Adipose tissue (tissue), 3 donors: Measurements from ENCODE around the gene PARP8. TPM values are rescaled to one million over a fixed set of nuclear protein-coding genes. Genes with fewer than 3 reads are reported as not detected.
"Not testable (repeated sequence)": the region's sequence is repeated elsewhere in the genome, so short reads cannot be mapped to it uniquely, and the experiment has no call there.

ENCODE experiments used
- H3K27ac ChIP-seq: one replicate; pipeline ENCODE4 v1.5.1; 2013; ENCODE audit warnings: low read depth, low read length
- WGBS, 3 donors: extraction: QIAGEN DNeasy Blood & Tissue Kit; methylation state at CpG; one replicate each; pipeline ENCODE4 v1.1.7; 2013; 5-methylcytosine and 5-hydroxymethylcytosine counted together
- polyA plus RNA-seq, 3 donors: library from polyadenylated mRNA; stranded (reverse); fragments of 200-250 nt; gene quantifications; one replicate each; pipeline ENCODE4 v1.2.3, GENCODE V29; 2013
- donor health status: healthy with polysubstance abuse.
- donor health status: Bipolar disorder and iron deficiency.
- donor health status: healthy.

Gene PARP8
- polyA plus RNA-seq, 3 donors: 5.8 to 9.9 (median 7.6) TPM

DNA sequence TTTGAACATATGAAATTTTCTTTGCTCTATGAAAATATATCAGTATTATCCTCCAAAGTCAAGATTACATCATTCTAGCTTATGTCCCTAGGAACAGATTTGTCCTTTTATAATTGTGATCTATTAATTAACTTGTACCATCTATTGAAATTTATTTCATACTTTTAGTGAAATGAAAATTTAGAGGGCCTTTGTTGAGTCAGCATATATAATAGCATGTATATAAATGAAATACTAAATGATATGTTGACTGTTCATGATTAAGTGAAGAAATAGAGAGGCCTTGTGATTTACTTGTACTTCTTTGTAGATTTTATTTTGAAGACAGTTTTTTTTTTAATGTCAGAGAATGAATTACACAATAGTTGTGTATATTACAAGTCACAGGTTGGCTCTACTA, 86.4 kb downstream of the PARP8 start:
- no peak overlapping the region for H3K27ac ChIP-seq

DNA sequence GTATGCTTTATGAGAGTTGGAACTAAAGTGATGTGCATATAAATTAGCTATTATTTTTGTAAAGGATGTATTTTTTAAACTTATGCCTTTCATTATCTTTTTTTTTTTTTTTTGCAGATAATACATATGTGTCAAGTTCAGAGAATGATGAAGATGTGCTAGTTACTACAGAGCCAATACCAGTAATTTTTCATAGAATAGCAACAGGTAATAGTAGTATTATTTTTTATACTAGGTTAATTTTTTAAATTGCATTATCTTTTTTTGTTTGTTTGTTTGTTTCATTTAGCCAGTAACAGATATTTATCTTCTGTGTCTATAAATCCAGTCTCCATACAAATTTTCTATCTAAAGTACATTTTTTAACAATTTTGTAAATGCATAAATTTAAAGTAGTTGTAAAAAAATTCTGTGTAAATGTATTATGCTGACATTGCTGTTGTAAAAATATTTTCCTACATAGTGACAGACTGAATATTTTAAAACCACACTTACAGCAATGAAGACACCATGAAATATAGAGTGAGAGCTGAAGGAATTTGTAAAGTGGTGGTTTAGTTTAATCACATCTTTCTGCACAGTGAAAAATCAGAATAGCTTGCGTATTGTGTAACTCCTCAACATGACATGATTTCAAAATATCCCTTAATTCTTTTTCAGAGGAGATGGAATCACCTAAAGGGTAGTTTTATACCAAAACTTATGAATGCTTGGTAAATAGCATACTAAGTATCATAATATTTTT, 93.3 kb downstream of the PARP8 start:
- no peak overlapping the region for H3K27ac ChIP-seq
- WGBS, 3 donors: 86 to 100% (median 91%) methylated on average over 1 of the region's 1 CpG

DNA sequence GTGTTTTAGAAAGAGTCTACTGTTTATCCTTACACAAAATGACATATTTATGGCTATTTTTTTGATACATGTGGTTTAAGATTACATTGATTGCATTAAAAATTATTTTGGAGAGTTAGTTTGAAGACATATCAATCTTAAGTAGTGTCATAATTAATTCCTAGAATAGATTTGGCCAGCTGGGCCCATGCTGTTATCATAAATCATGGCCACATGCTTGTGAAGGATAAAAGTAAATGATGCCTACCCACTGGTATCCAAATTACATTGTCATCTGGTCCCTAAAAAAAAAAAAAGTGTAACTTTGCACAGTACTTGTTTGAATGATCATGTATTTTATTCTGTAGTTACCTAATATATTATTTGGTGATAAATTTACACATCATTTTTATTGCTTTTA, 96.9 kb downstream of the PARP8 start:
- no peak overlapping the region for H3K27ac ChIP-seq

DNA sequence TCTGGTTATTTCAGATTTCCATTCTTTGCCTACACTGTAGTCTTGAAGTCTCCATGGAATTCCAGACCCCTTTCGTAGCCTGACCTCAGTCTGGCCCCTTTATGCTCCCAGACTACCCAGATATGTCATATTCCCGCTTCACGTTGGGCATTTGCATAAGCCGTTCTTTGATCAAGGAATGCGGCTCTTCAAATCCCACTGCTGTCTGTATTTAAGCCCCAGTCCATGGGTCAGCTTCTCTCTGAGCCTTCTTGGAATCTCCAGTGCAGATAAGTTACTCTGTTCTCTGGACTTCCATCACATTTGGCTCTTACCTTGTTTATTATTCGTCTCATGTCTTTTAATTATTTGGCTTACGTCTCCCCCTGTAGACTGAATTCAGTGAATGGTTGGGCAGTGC, 97.4 kb downstream of the PARP8 start:
- WGBS, 3 donors: 89 to 95% (median 94%) methylated on average over 7 of the region's 7 CpGs
- no peak overlapping the region for H3K27ac ChIP-seq

DNA sequence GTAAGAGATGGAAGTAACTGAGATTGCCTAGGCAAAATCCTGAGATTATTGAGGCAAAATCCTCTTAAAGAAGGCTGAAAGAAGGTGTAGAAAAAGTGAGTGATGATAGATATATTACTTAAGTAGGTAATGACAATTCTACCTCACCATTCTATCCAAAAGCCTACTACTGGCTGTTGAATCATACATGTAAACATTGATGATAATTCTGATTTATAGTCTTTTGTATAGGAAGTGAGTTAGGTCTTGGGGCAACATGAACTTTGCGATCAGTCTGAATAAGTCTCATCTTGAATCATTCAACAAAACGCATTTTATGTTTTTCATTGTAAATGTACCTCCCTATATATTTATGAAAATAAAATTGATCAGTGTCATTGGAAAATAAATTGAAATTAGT, 99.6 kb downstream of the PARP8 start:
- no peak overlapping the region for H3K27ac ChIP-seq
- 96 to 99% (median 97%) methylated on average over 2 of the region's 2 CpGs for WGBS, 3 donors

DNA sequence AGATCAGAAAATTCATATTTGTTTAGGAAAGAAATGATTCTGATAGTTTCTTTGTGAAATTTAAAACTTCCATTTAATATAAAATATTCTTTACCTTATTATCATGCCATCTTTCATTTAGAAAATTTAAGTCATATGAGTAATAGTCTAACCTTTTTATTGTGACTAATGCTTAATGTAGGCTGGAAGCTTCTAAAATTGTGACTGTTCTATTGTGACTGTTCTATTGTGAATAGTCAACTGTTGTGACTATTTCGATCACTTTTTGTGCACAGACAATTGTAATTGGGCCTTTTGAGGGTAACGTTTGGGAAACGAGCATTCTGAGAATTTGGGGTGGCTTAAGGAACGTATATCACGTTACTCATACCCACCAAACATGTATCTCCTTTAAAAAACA, 100.0 kb downstream of the PARP8 start:
- no peak overlapping the region for H3K27ac ChIP-seq
- WGBS, 3 donors: 90 to 97% (median 95%) methylated on average over 5 of the region's 5 CpGs

DNA sequence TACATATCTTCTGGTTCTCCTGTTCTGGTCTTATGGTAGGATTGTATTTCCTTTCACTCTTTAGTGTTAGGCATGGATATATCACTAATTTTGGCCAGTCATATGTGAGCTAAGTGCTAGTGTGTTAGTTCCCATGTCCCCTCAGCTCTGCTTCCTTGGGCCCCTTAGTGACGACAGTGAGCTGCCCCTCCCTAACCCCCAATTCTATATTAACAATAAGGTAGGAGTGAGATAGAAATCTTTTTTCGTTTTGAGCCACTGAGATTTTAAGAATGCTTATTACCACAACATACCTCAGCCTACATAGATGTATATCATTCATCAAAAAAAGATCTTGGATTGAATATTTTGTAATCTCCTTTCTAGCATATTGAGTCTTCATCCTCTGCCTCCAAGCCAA, 100.5 kb downstream of the PARP8 start:
- H3K27ac ChIP-seq: no peak overlapping the region
- 76 to 85% (median 77%) methylated on average over 2 of the region's 2 CpGs for WGBS, 3 donors

DNA sequence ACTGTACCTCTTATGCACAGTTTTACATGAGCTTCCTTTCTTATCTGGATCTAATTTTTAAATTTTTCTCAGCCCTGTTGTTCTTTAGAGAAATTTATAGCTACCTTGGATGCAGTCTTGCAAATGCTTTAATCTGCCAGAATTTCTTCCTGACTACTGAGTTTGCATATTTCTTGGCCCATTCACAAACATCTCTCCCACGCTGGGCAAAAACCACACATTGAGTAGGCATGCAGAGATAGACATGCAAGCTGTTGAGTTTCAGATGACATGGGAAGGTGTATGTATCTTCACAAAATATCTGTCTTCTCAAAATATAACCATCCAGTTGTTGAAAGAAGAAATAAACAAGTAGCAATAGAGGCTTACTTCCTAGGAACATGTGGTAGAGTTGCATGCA, 101.2 kb downstream of the PARP8 start:
- H3K27ac ChIP-seq: no peak overlapping the region
- 71 to 86% (median 72%) methylated on average over 1 of the region's 1 CpG for WGBS, 3 donors

DNA sequence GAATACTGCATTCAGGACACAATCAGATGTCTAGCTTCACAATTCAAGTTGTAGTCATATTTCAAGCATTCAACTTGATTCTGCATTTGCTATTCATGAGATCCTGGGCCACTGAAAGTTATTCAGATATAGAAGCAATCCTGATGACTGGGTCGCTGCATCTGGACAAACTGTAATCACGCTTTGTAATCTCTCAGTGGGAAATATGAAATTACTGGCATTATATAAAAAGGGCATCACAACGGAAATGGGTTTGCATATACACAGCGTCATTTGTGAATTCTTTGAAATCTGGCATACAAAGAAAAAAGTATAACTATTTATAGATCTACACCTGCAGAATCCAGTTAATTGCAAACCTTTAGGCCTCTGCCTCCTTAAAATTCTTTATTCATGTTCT, 102.2 kb downstream of the PARP8 start:
- WGBS, 3 donors: 89 to 90% (median 90%) methylated on average over 4 of the region's 4 CpGs
- H3K27ac ChIP-seq: no peak overlapping the region

DNA sequence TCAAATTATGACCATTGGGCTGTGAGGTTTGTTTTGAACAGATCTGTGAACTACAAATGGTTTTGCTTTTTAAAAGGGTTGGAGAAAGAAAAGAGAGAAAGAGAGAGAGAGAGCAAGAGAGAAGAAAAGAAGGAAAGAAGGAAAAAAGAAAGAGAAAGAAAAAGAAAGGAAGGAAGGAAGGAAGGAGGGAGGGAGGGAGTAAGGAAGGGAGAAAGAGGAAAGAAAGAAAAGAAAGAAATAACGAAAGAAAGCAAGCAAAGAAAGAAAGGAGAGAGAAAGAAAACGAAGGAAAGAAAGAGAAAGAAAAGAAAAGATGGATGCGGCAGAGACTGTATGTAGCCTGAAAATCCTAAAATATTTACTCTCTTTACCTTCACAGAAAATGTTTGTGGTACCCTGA, 104.0 kb downstream of the PARP8 start:
- 74 to 91% (median 90%) methylated on average over 3 of the region's 3 CpGs for WGBS, 3 donors
- no peak overlapping the region for H3K27ac ChIP-seq

DNA sequence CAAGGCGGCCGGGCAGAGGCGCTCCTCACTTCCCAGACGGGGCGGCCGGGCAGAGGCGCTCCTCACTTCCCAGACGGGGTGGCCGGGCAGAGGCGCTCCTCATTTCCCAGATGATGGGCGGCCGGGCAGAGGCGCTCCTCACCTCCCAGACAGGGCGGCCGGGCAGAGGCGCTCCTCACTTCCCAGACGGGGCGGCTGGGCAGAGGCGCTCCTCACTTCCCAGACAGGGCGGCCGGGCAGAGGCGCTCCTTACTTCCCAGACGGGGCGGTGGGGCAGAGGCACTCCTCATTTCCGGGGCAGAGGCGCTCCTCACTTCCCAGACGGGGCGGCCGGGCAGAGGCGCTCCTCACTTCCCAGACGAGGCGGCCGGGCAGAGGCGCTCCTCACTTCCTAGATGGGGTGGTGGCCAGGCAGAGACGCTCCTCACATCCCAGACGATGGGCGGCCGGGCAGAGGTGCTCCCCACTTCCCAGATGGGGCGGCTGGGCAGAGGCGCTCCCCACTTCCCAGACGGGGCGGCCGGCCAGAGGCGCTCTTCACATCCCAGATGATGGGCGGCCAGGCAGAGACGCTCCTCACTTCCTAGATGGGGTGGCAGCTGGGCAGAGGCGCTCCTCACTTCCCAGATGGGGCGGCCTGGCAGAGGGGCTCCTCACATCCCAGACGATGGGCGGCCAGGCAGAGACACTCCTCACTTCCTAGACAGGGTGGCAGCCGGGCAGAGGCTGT, 108.2 kb downstream of the PARP8 start:
- WGBS, 3 donors: 96 to 97% (median 96%) methylated on average over 48 to 51 of the region's 51 CpGs
- not testable (repeated sequence) for H3K27ac ChIP-seq

DNA sequence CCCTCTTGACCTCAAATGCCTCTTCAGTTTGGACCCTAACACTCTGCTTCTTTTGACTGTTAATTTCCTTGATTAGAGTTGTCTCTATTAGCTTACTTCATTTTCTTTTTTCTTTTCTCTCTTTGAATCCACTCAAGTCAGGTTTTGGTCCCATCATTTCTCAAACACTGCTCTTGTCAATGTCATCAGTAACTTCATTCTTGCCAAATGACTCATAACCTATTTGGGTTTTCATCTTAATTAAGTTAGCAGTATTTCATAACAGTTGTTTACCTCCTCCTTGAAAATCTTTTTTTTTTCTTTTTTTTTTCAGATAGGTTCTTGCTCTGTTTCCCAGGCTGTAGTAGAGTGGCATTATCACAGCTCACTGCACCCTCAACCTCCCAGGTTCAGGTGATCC, 119.6 kb downstream of the PARP8 start:
- H3K27ac ChIP-seq: no peak overlapping the region

DNA sequence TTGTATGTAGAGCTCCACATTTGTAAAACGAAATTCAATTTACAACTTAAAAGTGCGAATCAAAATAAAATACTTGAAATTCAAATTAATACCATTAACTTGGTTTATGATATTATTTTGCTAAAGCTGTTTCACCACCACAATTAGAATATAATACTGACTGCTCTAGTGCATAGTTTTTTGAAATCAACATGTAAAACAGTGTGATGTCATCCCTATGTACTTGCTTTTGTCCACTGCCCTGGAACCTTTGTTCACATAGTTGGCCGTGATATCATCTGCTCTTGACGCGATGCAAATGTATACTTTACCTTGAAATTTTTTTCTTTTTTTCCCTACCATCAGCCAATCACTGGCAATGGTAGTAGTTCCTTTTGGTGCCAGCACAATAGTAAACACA, 125.4 kb downstream of the PARP8 start:
- WGBS, 3 donors: 87 to 97% (median 97%) methylated on average over 5 of the region's 5 CpGs
- H3K27ac ChIP-seq: no peak overlapping the region

DNA sequence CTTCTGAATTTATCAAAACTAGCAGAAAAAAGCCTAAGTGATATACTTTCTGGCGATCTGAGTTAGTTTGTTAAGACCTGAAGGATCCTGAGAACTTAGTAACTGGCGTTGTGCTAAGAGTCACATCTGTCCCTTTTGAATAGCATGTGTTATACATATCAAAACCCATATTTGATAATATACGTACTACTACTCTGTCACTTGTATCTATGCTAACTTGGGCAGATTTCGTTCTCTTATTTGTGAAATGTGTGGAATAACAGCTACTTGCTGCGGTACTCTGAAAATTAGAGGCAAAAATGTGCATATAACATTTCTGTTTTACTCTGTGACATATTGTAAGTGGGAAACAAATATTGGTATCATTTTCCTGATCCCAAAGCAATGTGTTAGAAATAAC, 126.4 kb downstream of the PARP8 start:
- 96 to 98% (median 97%) methylated on average over 5 of the region's 5 CpGs for WGBS, 3 donors
- no peak overlapping the region for H3K27ac ChIP-seq

DNA sequence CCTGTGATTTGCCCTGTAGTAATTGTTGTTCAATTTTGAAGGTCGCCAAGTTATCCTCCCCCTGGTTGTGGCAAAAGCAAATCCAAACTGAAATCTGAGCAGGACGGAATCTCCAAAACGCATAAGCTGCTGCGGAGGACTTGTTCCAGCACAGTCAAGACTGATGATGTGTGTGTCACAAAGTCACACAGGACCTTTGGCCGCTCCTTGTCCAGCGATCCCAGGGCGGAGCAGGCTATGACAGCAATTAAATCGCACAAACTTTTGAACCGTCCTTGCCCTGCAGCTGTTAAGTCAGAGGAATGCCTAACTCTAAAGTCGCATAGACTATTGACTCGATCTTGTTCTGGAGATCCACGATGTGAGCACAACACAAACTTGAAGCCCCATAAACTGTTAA, 128.4 kb downstream of the PARP8 start:
- H3K27ac ChIP-seq: no peak overlapping the region
- WGBS, 3 donors: 94 to 97% (median 96%) methylated on average over 12 of the region's 12 CpGs

DNA sequence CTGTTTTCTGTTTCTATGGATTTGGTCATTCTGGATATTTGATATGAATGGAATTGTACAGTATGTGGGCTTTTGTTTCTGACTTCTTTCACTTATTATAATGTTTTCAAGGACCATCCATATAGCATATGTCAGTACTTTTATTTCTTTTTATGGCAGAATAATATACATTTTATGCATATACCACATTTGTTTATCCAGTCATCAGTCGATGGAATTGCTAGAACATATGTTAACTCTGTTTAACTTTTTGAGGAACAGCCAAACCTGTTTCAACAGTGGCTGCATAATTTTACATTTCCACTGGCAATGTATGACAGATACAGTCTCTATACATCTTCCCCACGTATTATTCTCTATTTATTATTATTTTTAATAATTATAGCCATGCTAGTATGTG, 131.6 kb downstream of the PARP8 start:
- WGBS, 3 donors: 77 to 89% (median 86%) methylated on average over 2 of the region's 2 CpGs

DNA sequence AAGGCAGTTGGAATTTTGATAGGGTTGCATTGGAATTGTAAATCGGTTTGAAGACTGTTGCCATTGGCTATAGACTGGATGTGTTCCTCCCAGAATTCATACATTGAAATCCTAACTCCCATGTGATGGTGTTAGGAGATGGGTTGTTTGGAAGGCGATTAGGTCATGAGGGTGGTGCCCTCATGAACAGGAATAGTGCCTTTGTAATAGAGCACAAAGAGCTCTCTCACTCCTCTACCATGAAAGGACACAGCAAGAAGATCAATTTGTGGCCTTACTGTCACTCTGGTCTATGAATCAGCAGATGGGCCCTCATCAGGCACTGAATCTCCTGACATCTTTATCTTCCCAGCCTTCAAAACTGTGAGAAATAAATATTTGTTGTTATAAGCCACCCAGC, 133.2 kb downstream of the PARP8 start:
- H3K27ac ChIP-seq: no peak overlapping the region
- WGBS, 3 donors: 92 to 96% (median 95%) methylated on average over 2 of the region's 2 CpGs

More for the DNA sequence above, 131.6 kb downstream of the PARP8 start:
- no peak overlapping the region for H3K27ac ChIP-seq

DNA sequence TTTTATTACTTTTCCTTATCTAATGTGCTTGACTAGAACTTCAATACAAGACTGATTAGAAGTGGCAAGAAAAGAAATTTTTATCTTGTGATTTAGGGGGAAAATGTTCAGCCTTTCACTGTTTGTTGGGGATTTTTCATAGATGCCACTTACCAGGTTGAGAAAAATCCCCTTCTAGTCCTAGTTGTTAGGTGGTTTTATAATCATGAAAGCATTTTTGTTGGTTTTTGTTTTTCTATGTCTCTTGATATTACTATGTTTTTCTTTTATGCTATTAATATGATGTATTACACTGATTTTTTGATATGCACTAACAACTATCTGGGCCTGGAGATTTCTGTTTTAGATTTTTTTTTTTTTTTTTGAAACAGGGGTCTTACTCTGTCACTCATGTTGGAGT, 134.0 kb downstream of the PARP8 start:
- H3K27ac ChIP-seq: no peak overlapping the region

DNA sequence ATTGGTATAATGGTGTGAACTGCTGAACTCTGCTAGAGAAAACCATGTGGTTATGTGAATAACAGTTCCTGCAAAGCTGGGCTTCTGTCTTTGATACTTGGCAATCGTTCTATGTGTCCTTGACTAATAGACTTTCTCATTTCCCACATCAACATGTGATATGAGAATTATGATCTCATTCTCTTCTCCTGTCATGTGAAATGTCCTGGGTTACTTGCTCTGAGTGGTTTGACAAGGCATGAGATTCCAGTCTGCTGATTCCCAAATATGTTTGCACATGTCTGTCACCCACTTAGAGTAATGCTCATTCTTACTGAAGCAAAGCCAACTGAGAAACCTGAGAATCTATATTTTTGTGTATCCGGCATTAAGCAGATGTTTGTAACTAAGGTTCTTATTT, 141.2 kb downstream of the PARP8 start:
- WGBS, 3 donors: 57 to 76% (median 75%) methylated on average over 2 of the region's 2 CpGs
- H3K27ac ChIP-seq: no peak overlapping the region

DNA sequence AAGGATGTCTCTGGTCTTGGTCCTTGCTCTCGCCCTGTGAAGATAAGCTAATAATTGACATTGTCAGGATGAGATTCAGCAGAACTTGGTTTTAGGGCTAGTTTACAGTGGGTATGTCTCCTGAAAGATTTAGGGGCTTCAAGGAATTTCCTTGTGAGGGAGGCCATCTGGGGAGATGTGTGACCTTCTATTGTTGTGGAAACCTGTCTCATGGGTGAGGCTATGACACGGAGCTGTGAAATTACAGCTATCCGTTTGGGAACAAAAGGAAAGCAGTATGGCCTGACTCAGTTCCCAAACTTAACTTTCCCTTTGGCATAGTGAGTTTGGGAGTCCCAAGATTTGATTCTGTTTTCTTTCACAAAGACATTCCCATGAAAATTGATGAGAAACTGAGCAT, 142.0 kb downstream of the PARP8 start:
- 82 to 92% (median 91%) methylated on average over 3 of the region's 3 CpGs for WGBS, 3 donors

More for the DNA sequence above, 142.0 kb downstream of the PARP8 start:
- H3K27ac ChIP-seq: no peak overlapping the region
